Epithelial cell of proximal tubule (primary cell): ENCODE results near the gene ALG6. TPM values are rescaled to one million over a fixed set of nuclear protein-coding genes. Genes with fewer than 3 reads are reported as not detected.

Source experiments
- DNase-seq: peaks from one replicate; pipeline ENCODE4 v3.0.0-alpha.2; 2011; ENCODE audit warnings: low read depth
- H3K4me3 ChIP-seq: 2 replicates; pipeline ENCODE4 v1.5.1; 2011; ENCODE audit warnings: low read depth, mild to moderate bottlenecking, low read length
- CTCF ChIP-seq: conservative IDR thresholded peaks from 2 replicates; pipeline ENCODE4 v1.5.1; 2012; ENCODE audit warnings: low read depth, mild to moderate bottlenecking, low read length
- total RNA-seq: library from RNA; depleted of rRNA; stranded (reverse); fragments of >200 nt; gene quantifications from 2 replicates; pipeline ENCODE4 v1.2.3, GENCODE V29; 2015

The ALG6 gene
- total RNA-seq, 1 donor from 2014 or later = 7.8 TPM

DNA sequence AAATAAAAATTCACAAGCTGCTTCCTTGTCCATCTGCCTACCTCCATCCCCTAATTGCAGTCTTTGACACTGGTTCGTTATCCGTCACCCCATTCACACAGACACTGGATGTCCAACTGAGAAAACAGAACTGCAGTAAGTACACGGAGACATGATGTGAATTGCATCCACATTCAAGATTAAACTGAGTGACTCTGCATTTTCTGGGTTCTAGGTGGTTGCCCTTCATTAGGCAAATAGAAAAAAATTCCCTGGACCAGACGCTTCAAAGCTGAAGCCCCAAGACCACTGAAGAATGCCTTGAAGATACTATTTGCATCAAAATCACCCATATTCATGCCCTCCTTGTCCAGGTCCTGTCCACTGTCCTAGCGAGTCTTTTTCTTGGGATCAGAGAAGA lies 7.9 kb upstream of the ALG6 start:
- TF ChIP-seq CTCF = no peak
- no peak overlapping the region for H3K4me3 ChIP-seq

GRCh38 chr1:63362073-63362472 lies 5.4 kb upstream of the ALG6 start:
- no peak for TF ChIP-seq CTCF
- no peak for DNase-seq
- no peak overlapping the region for H3K4me3 ChIP-seq

More for the DNA sequence above, 7.9 kb upstream of the ALG6 start:
- DNase-seq = no peak

GRCh38 chr1:63362578-63362977 lies 4.8 kb upstream of the ALG6 start:
- TF ChIP-seq CTCF = no peak
- no peak overlapping the region for H3K4me3 ChIP-seq
- no peak for DNase-seq

GRCh38 chr1:63363014-63363413 lies 4.4 kb upstream of the ALG6 start:
- no peak overlapping the region for H3K4me3 ChIP-seq

GRCh38 chr1:63366908-63367214 lies 566 bp upstream of the ALG6 start:
- peak overlapping the region; percentile 96 for H3K4me3 ChIP-seq
- no peak for TF ChIP-seq CTCF
- DNase-seq = no peak

More at GRCh38 chr1:63363014-63363413, 4.4 kb upstream of the ALG6 start:
- DNase-seq = no peak
- no peak for TF ChIP-seq CTCF

- peak overlapping the region; percentile 96 for H3K4me3 ChIP-seq
- no peak for TF ChIP-seq CTCF
- DNase-seq = no peak
Measured at GRCh38 chr1:63368131-63368530, 704 bp downstream of the ALG6 start.

- TF ChIP-seq CTCF = no peak
- DNase-seq = no peak
- H3K4me3 ChIP-seq = no peak overlapping the region
Measured at GRCh38 chr1:63379583-63379982, 12.2 kb downstream of the ALG6 start.
